Transverse colon (tissue), 4 donors: ENCODE measurements around the gene CNKSR3.

Experiments
- CTCF ChIP-seq, 5 experiments: fragments of 200-600 bp in 3 of 5; fragments of 450-650 bp in 2 of 5; sonication (generic) in 3 of 5; IDR thresholded peaks; 1 replicate in 2 of 5; 2 replicates in 3 of 5; pipeline ENCODE4 v1.5.1; 2016 to 2017; ENCODE audit warnings: antibody characterized with exemption in 5 of 5, inconsistent platforms in 3 of 5, mild to moderate bottlenecking in 2 of 5, moderate library complexity in 1 of 5
- POLR2A ChIP-seq: fragments of 450-650 bp; IDR thresholded peaks from one replicate; pipeline ENCODE4 v1.6.1; 2016; ENCODE audit warnings: antibody characterized with exemption, mild to moderate bottlenecking, moderate library complexity
- POLR2AphosphoS5 ChIP-seq, 3 donors: sonication (generic); formaldehyde crosslinking; IDR thresholded peaks; one replicate each; pipeline ENCODE4 v1.6.1; 2016; ENCODE audit warnings: antibody characterized with exemption in 3 of 3

GRCh38 chr6:154501578-154501868, 9.0 kb downstream of the CNKSR3 start:
- TF ChIP-seq CTCF (IDR thresholded peaks at IDR 0.05) (no peak), POLR2AphosphoS5 (IDR thresholded peaks at IDR 0.05) (no peak), POLR2A (no peak)
